ENCODE data around the gene HDAC2.

GRCh38 chr6:113944701-113945100 is 26.2 kb downstream of the HDAC2 start:
- no peak for TF ChIP-seq POLR2A (IDR thresholded peaks at IDR 0.05)
- no peak for TF ChIP-seq CTCF (IDR thresholded peaks at IDR 0.05)
